HG03103 (cell line): ENCODE data around the gene MAN2B1.
"Not testable (repeated sequence)": the region's sequence is repeated elsewhere in the genome, so short reads cannot be mapped to it uniquely, and the experiment has no call there.

Source experiments
- ATAC-seq: cut with Tn5 transposase; IDR thresholded peaks from one replicate; pipeline ENCODE4 v1.9.1; 2021; ENCODE audit warnings: low read depth; ENCODE audit not compliant: unreplicated experiment

MAN2B1 gene

GRCh38 chr19:12666265-12667048, at the start of gene MAN2B1, which contains the start of gene WDR83:
MAN2B1 (minus strand) TSS chr19:12666742; CDS start chr19:12666701, 41 bp downstream.
WDR83 (plus strand) TSS chr19:12666807; CDS start chr19:12669791, 2,984 bp downstream.
- ATAC-seq = no peak

GRCh38 chr19:12715929-12716328, 49.4 kb upstream of the MAN2B1 start:
- no peak for ATAC-seq

- ATAC-seq = no peak
Measured at GRCh38 chr19:12715102-12715501, 48.6 kb upstream of the MAN2B1 start.

GRCh38 chr19:12713304-12713703, 46.8 kb upstream of the MAN2B1 start:
- ATAC-seq = not testable (repeated sequence)

GRCh38 chr19:12712077-12712476, 45.5 kb upstream of the MAN2B1 start:
- not testable (repeated sequence) for ATAC-seq

- ATAC-seq = no peak
Measured at GRCh38 chr19:12711187-12711586, 44.6 kb upstream of the MAN2B1 start.

GRCh38 chr19:12708641-12709040, 42.1 kb upstream of the MAN2B1 start:
- no peak for ATAC-seq

GRCh38 chr19:12706332-12706718, 39.8 kb upstream of the MAN2B1 start:
- no peak for ATAC-seq

GRCh38 chr19:12705654-12706331, 39.3 kb upstream of the MAN2B1 start:
- ATAC-seq = no peak

- ATAC-seq = no peak
Measured at GRCh38 chr19:12705169-12705568, 38.6 kb upstream of the MAN2B1 start.

GRCh38 chr19:12703046-12703445, 36.5 kb upstream of the MAN2B1 start:
- no peak for ATAC-seq

GRCh38 chr19:12701596-12702282, 35.2 kb upstream of the MAN2B1 start:
- no peak for ATAC-seq

GRCh38 chr19:12698138-12698537, 31.6 kb upstream of the MAN2B1 start:
- no peak for ATAC-seq

- ATAC-seq = not testable (repeated sequence)
Measured at GRCh38 chr19:12697425-12697824, 30.9 kb upstream of the MAN2B1 start.

- no peak for ATAC-seq
Measured at GRCh38 chr19:12696366-12697335, 30.1 kb upstream of the MAN2B1 start, which contains the start of gene FBXW9. FBXW9 (minus strand) TSS chr19:12696631; CDS start chr19:12696581, 50 bp downstream.

GRCh38 chr19:12695997-12696365, 29.4 kb upstream of the MAN2B1 start:
- no peak for ATAC-seq

- no peak for ATAC-seq
Measured at GRCh38 chr19:12695514-12695913, 29.0 kb upstream of the MAN2B1 start.

- no peak for ATAC-seq
Measured at GRCh38 chr19:12695096-12695495, 28.6 kb upstream of the MAN2B1 start.

- ATAC-seq = no peak
Measured at GRCh38 chr19:12694641-12695040, 28.1 kb upstream of the MAN2B1 start.

- ATAC-seq = no peak
Measured at GRCh38 chr19:12692960-12693359, 26.4 kb upstream of the MAN2B1 start.
